Endothelial cell of umbilical vein (primary cell): ENCODE data around the gene RAD51B. TPM values are rescaled to one million over a fixed set of nuclear protein-coding genes. Genes with fewer than 3 reads are reported as not detected.

Experiments
- BruUV-seq: library from RNA; stranded (reverse); fragments of 400-500 nt; replicated peaks from 2 replicates; lab custom pipeline; 2021; lab: Mats Ljungman, UMichigan
- CTCF ChIA-PET: fragments of 300-600, 350-600 bp; sonication (Branson Sonifier 250); formaldehyde crosslinking; loops from one replicate; lab custom pipeline; 2021; ENCODE audit warnings: antibody characterized with exemption, inconsistent platforms; lab: Charles Lee
- POLR2A ChIA-PET: fragments of 300-600, 350-600 bp; sonication (Branson Sonifier 250); formaldehyde crosslinking; loops from one replicate; lab custom pipeline; 2021; ENCODE audit warnings: antibody characterized with exemption, inconsistent platforms; lab: Charles Lee
- DNase-seq: peaks from one replicate; pipeline ENCODE4 v3.0.0-alpha.2; 2011; ENCODE audit warnings: low read depth, low spot score
- FAIRE-seq: peaks from 2 replicates; lab custom pipeline; 2011; peaks lifted over from hg19 to GRCh38; lab: Jason Lieb, UNC
- H2AFZ ChIP-seq: 2 replicates; pipeline ENCODE4 v1.6.0; 2012; ENCODE audit warnings: low read depth, low read length, control low read depth, inconsistent platforms
- H3K27ac ChIP-seq: 2 replicates; pipeline ENCODE4 v1.5.1; 2011; ENCODE audit warnings: low read depth, mild to moderate bottlenecking, control low read depth, low read length, moderate library complexity; ENCODE audit not compliant: insufficient read depth
- H3K27me3 ChIP-seq, 2 experiments: 2 replicates each; pipeline versions ENCODE4 v1.6.0 to v1.6.1; 2011; ENCODE audit warnings: low read length in 2 of 2, mixed read lengths in 1 of 2; ENCODE audit not compliant: control insufficient read depth in 2 of 2, insufficient read depth in 2 of 2
- H3K36me3 ChIP-seq, 2 experiments: 2 replicates in 1 of 2; 3 replicates in 1 of 2; pipeline ENCODE4 v1.5.1; 2011; ENCODE audit warnings: low read length in 2 of 2, mild to moderate bottlenecking in 1 of 2, moderate library complexity in 1 of 2; ENCODE audit not compliant: control insufficient read depth in 2 of 2, insufficient read depth in 2 of 2; ENCODE audit errors: extremely low read depth in 1 of 2
- H3K4me1 ChIP-seq: 3 replicates; pipeline ENCODE4 v1.5.1; 2011; ENCODE audit warnings: mild to moderate bottlenecking, low read length; ENCODE audit not compliant: control insufficient read depth, insufficient read depth; ENCODE audit errors: extremely low read depth
- H3K4me2 ChIP-seq: 2 replicates; pipeline ENCODE4 v1.6.1; 2011; ENCODE audit warnings: low read length, control low read depth, mixed read lengths; ENCODE audit not compliant: insufficient read depth
- H3K4me3 ChIP-seq, 3 experiments: fragments of 200-600 bp in 1 of 3; sonication (generic), shearing (Covaris generic) in 1 of 3; replicated peaks in 1 of 3; 2 replicates each; pipeline ENCODE4 v1.5.1; 2011 to 2016; ENCODE audit warnings: control low read depth in 3 of 3, low read length in 3 of 3, mild to moderate bottlenecking in 2 of 3, inconsistent platforms in 1 of 3, low read depth in 1 of 3, moderate library complexity in 1 of 3; ENCODE audit not compliant: insufficient read depth in 1 of 3
- H3K79me2 ChIP-seq: 2 replicates; pipeline ENCODE4 v1.6.0; 2012; ENCODE audit warnings: low read length, inconsistent platforms; ENCODE audit not compliant: control insufficient read depth, insufficient read depth
- H3K9ac ChIP-seq: replicated peaks from 2 replicates; pipeline ENCODE3; 2011; ENCODE audit warnings: low read length, control low read depth; ENCODE audit not compliant: insufficient read depth; ENCODE audit errors: extremely low read depth
- H3K9me1 ChIP-seq: replicated peaks from 3 replicates; pipeline ENCODE4 v1.6.0; 2011; ENCODE audit warnings: mild to moderate bottlenecking, low read length; ENCODE audit not compliant: control insufficient read depth, insufficient read depth; ENCODE audit errors: extremely low read depth
- H3K9me3 ChIP-seq: replicated peaks from 2 replicates; pipeline ENCODE4 v1.5.1; 2012; ENCODE audit warnings: low read length, inconsistent platforms; ENCODE audit not compliant: control insufficient read depth, insufficient read depth
- H4K20me1 ChIP-seq: replicated peaks from 2 replicates; pipeline ENCODE3; 2011; ENCODE audit warnings: mild to moderate bottlenecking, low read length; ENCODE audit not compliant: control insufficient read depth, insufficient read depth; ENCODE audit errors: extremely low read depth
- CTCF ChIP-seq, 2 donors: IDR thresholded peaks; 1 replicate in 1 of 2; 2 replicates in 1 of 2; pipeline ENCODE4 v1.5.1; 2011; ENCODE audit warnings: low read length in 2 of 2, mild to moderate bottlenecking in 2 of 2, moderate library complexity in 2 of 2, control low read depth in 1 of 2, inconsistent platforms in 1 of 2, low read depth in 1 of 2; ENCODE audit not compliant: insufficient read depth in 1 of 2; ENCODE audit errors: extremely low read depth in 1 of 2
- FOS ChIP-seq: IDR thresholded peaks from 2 replicates; pipeline ENCODE4 v1.6.1; 2011; ENCODE audit warnings: mild to moderate bottlenecking, low read length, moderate library complexity, borderline replicate concordance; ENCODE audit not compliant: insufficient read depth
- GATA2 ChIP-seq: IDR thresholded peaks from 2 replicates; pipeline ENCODE4 v1.7.0; 2011; ENCODE audit warnings: low read depth, mild to moderate bottlenecking, moderate library complexity, mixed read lengths, low read length; ENCODE audit not compliant: insufficient read length, insufficient read depth
- MYC ChIP-seq: IDR thresholded peaks from one replicate; pipeline ENCODE4 v1.6.1; 2011; ENCODE audit warnings: mild to moderate bottlenecking, low read depth, low read length
- POLR2AphosphoS5 ChIP-seq: IDR thresholded peaks from 2 replicates; pipeline ENCODE4 v1.6.1; 2012; ENCODE audit warnings: low read depth, mild to moderate bottlenecking, control low read depth, low read length, moderate library complexity; ENCODE audit not compliant: insufficient read depth
- dilution Hi-C: fragments of 300-500 bp; cut with MboI; formaldehyde crosslinking; loops from one replicate; pipeline ENCODE4 v1.15.0; 2019; ENCODE audit warnings: low sequenced_read_pairs; ENCODE audit not compliant: extremely low pct_ligation_motif_present
- intact Hi-C: fragments of 100-400 bp; cut with micrococcal nuclease; formaldehyde crosslinking; loops from one replicate; pipeline ENCODE4 v1.10.0; 2022
- polyA plus RNA-seq, 4 experiments: library from polyadenylated mRNA; depleted of rRNA in 3 of 4; stranded (reverse) in 3 of 4; unstranded in 1 of 4; fragments of >200 nt; gene quantifications; 2 replicates each; pipeline versions ENCODE4 v1.2.1 to v1.2.3, GENCODE V29; 2011 to 2012; ENCODE audit warnings: missing spikeins in 1 of 4
- total RNA-seq: library from RNA; stranded (reverse); gene quantifications from 2 replicates; pipeline ENCODE4 v1.2.3, GENCODE V29; 2021

The RAD51B gene
- total and polyA plus RNA-seq, 2 donors (not counting 3 experiments of a cell fraction or from before 2014, with no cell fraction given) = 3.9 to 19.0 TPM

GRCh38 chr14:68627050-68627867 is 807.7 kb downstream of the RAD51B start:
- no peak overlapping the region for H3K27ac ChIP-seq
- dilution Hi-C loops (no loop called here), intact Hi-C loops (no loop called here)
- H3K79me2 ChIP-seq = no peaks in the 10 kb centered on the region
- FAIRE-seq (no peak), DNase-seq (no peak)
- H3K9me3 ChIP-seq = no peaks in the 10 kb centered on the region
- no peak overlapping the region for H3K4me2 ChIP-seq
- H3K4me3 ChIP-seq = no peak overlapping the region
- no peaks in the 10 kb centered on the region for H3K4me1 ChIP-seq
- no peaks in the 10 kb centered on the region for H3K27me3 ChIP-seq
- H4K20me1 ChIP-seq = no peaks in the 10 kb centered on the region
- POLR2A ChIA-PET = no interaction called here
- no peaks in the 10 kb centered on the region for H3K9me1 ChIP-seq
- H3K9ac ChIP-seq = no peak overlapping the region
- no peak for TF ChIP-seq FOS
- BruUV-seq = no TSS peak
- CTCF ChIA-PET = interaction anchor here (1.2 kb wide), 1 partner anchor 162 kb away, joined by 3 read pairs; no protein-coding TSS in a partner anchor
- H2AFZ ChIP-seq = no peak overlapping the region
- no peaks in the 10 kb centered on the region for H3K36me3 ChIP-seq

- POLR2A ChIA-PET = no interaction called here
- H3K4me1 ChIP-seq = no peaks in the 10 kb centered on the region
- intact Hi-C loops = no loop called here
- no peak overlapping the region for H3K27ac ChIP-seq
- no peaks in the 10 kb centered on the region for H3K79me2 ChIP-seq
- CTCF ChIA-PET = interaction anchor here (1.2 kb wide), 1 partner anchor 161 kb away, joined by 3 read pairs; no protein-coding TSS in a partner anchor
- no peaks in the 10 kb centered on the region for H3K27me3 ChIP-seq
- no peak for TF ChIP-seq GATA2
- no peak for TF ChIP-seq CTCF (IDR thresholded peaks at IDR 0.05; ENCODE audit: extremely low read depth in 1 of 2, insufficient read depth in 1 of 2, low read depth in 1 of 2, low read length in 2 of 2)
- no peak for TF ChIP-seq POLR2AphosphoS5
- TF ChIP-seq MYC = no peak
- FAIRE-seq = no peak
- DNase-seq = no peak
- H2AFZ ChIP-seq = peak overlapping the region; percentile 49
- H3K4me2 ChIP-seq = no peak overlapping the region
- BruUV-seq = no TSS peak
- dilution Hi-C loops = no loop called here
- H3K9me3 ChIP-seq = no peaks in the 10 kb centered on the region
- H3K9me1 ChIP-seq = no peaks in the 10 kb centered on the region
- no peaks in the 10 kb centered on the region for H4K20me1 ChIP-seq
- H3K36me3 ChIP-seq = no peaks in the 10 kb centered on the region
- no peak overlapping the region for H3K9ac ChIP-seq
- H3K4me3 ChIP-seq = peak overlapping the region in 2 of 3 experiments; percentile 7 to 25
These were observed 808.5 kb downstream of the RAD51B start for GRCh38 chr14:68627868-68628604.
